ENCODE measurements around the gene SARS1. TPM values are rescaled to one million over a fixed set of nuclear protein-coding genes. Genes with fewer than 3 reads are reported as not detected.

SARS1 gene
- total and polyA plus RNA-seq, 2 of the 13 experiments (the other 11 are each of a cell fraction or from before 2014, with no cell fraction given) = 103 to 134 TPM

DNA sequence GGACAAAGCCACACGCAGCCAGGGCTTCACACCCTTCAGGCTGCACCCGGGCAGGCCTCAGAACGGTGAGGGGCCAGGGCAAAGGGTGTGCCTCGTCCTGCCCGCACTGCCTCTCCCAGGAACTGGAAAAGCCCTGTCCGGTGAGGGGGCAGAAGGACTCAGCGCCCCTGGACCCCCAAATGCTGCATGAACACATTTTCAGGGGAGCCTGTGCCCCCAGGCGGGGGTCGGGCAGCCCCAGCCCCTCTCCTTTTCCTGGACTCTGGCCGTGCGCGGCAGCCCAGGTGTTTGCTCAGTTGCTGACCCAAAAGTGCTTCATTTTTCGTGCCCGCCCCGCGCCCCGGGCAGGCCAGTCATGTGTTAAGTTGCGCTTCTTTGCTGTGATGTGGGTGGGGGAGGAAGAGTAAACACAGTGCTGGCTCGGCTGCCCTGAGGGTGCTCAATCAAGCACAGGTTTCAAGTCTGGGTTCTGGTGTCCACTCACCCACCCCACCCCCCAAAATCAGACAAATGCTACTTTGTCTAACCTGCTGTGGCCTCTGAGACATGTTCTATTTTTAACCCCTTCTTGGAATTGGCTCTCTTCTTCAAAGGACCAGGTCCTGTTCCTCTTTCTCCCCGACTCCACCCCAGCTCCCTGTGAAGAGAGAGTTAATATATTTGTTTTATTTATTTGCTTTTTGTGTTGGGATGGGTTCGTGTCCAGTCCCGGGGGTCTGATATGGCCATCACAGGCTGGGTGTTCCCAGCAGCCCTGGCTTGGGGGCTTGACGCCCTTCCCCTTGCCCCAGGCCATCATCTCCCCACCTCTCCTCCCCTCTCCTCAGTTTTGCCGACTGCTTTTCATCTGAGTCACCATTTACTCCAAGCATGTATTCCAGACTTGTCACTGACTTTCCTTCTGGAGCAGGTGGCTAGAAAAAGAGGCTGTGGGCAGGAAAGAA, 61.1 kb downstream of the SARS1 start (continued):
- TF ChIP-seq TAF15 (IDR thresholded peaks at IDR 0.05; ENCODE audit: low read depth, low read length, poor library complexity, severe bottlenecking) (no peak), MEF2D (CRISPR knock-in tag; IDR thresholded peaks at IDR 0.05) (0 out of 2 replicates have a peak, but pooled peaks have one; percentile 34), ZNF792 (CRISPR knock-in tag; IDR thresholded peaks at IDR 0.05) (peak; percentile 45; the same call in 1 of the 2 replicates), CCDC6 (CRISPR knock-in tag; IDR thresholded peaks at IDR 0.05) (no peak; the same call in 1 of the 2 replicates), ZNF558 (CRISPR knock-in tag; IDR thresholded peaks at IDR 0.05; ENCODE audit: borderline replicate concordance) (no peak), RFX1 (IDR thresholded peaks at IDR 0.05) (no peak), ZFAT (CRISPR knock-in tag; conservative IDR thresholded peaks at IDR 0.05) (no peak), ZNF562 (CRISPR knock-in tag; IDR thresholded peaks at IDR 0.05; ENCODE audit: borderline replicate concordance) (no peak), ZNF772 (CRISPR knock-in tag; IDR thresholded peaks at IDR 0.05) (no peak; the same call in none of the 2 replicates), GLI4 (CRISPR knock-in tag; IDR thresholded peaks at IDR 0.05; ENCODE audit: borderline replicate concordance) (peak; percentile 41; the same call in 1 of the 2 replicates), ZNF451 (CRISPR knock-in tag; IDR thresholded peaks at IDR 0.05) (no peak), MTA3 (CRISPR knock-in tag; IDR thresholded peaks at IDR 0.05) (no peak), ZNF501 (CRISPR knock-in tag; IDR thresholded peaks at IDR 0.05) (peak; percentile 32; the same call in 1 of the 2 replicates), ZNF761 (CRISPR knock-in tag; conservative IDR thresholded peaks at IDR 0.05) (no peak), ZNF335 (CRISPR knock-in tag; IDR thresholded peaks at IDR 0.05) (no peak), ZNF318 (CRISPR knock-in tag; IDR thresholded peaks at IDR 0.05) (no peak), ELF3 (CRISPR knock-in tag; IDR thresholded peaks at IDR 0.05) (0 out of 2 replicates have a peak, but pooled peaks have one; percentile 31)
- TF ChIP-seq, protein P1, sequence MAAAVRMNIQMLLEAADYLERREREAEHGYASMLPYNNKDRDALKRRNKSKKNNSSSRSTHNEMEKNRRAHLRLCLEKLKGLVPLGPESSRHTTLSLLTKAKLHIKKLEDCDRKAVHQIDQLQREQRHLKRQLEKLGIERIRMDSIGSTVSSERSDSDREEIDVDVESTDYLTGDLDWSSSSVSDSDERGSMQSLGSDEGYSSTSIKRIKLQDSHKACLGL (CRISPR knock-in tag; IDR thresholded peaks at IDR 0.05) = no peak
- TF ChIP-seq, protein P2, sequence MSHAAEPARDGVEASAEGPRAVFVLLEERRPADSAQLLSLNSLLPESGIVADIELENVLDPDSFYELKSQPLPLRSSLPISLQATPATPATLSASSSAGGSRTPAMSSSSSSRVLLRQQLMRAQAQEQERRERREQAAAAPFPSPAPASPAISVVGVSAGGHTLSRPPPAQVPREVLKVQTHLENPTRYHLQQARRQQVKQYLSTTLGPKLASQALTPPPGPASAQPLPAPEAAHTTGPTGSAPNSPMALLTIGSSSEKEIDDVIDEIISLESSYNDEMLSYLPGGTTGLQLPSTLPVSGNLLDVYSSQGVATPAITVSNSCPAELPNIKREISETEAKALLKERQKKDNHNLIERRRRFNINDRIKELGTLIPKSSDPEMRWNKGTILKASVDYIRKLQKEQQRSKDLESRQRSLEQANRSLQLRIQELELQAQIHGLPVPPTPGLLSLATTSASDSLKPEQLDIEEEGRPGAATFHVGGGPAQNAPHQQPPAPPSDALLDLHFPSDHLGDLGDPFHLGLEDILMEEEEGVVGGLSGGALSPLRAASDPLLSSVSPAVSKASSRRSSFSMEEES (CRISPR knock-in tag; IDR thresholded peaks at IDR 0.05) = peak; percentile 96
- TF ChIP-seq, protein P3, sequence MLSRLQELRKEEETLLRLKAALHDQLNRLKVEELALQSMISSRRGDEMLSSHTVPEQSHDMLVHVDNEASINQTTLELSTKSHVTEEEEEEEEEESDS (CRISPR knock-in tag; IDR thresholded peaks at IDR 0.05; ENCODE audit: borderline replicate concordance) = no peak

Measured in HepG2 (cell line).